Measurements from ENCODE around the gene IFIT2.

The IFIT2 gene

GRCh38 chr10:89308736-89309135 is 6.9 kb downstream of the IFIT2 start:
- H4K20me1 ChIP-seq (ENCODE audit: insufficient read depth, low read length), result no peaks in the 10 kb centered on the region
- H3F3A ChIP-seq (ENCODE audit: insufficient read depth, low read length), result no peaks in the 10 kb centered on the region
- peaks cover 32% of the 10 kb centered on the region for H3K27me3 ChIP-seq (replicated peaks; ENCODE audit: insufficient read depth, low read length)
- H3K79me2 ChIP-seq (ENCODE audit: low read length), result no peaks in the 10 kb centered on the region
- no peak overlapping the region for H3K4me3 ChIP-seq (ENCODE audit: low read length)
- no peaks in the 10 kb centered on the region for H3K9me2 ChIP-seq (replicated peaks; ENCODE audit: insufficient read depth, low read length)
- no peak overlapping the region for H2AFZ ChIP-seq (ENCODE audit: low read length)
- H3K4me1 ChIP-seq (ENCODE audit: low read length), result no peaks in the 10 kb centered on the region
- H3K36me3 ChIP-seq (replicated peaks; ENCODE audit: insufficient read depth, low read length), result no peaks in the 10 kb centered on the region
- TF ChIP-seq, protein P1, sequence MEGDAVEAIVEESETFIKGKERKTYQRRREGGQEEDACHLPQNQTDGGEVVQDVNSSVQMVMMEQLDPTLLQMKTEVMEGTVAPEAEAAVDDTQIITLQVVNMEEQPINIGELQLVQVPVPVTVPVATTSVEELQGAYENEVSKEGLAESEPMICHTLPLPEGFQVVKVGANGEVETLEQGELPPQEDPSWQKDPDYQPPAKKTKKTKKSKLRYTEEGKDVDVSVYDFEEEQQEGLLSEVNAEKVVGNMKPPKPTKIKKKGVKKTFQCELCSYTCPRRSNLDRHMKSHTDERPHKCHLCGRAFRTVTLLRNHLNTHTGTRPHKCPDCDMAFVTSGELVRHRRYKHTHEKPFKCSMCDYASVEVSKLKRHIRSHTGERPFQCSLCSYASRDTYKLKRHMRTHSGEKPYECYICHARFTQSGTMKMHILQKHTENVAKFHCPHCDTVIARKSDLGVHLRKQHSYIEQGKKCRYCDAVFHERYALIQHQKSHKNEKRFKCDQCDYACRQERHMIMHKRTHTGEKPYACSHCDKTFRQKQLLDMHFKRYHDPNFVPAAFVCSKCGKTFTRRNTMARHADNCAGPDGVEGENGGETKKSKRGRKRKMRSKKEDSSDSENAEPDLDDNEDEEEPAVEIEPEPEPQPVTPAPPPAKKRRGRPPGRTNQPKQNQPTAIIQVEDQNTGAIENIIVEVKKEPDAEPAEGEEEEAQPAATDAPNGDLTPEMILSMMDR (IDR thresholded peaks at IDR 0.05; ENCODE audit: low read length), result no peak
- no peak for TF ChIP-seq EZH2 (optimal IDR thresholded peaks at IDR 0.05; ENCODE audit: low read depth, low read length)
- TF ChIP-seq EZH2phosphoT487 (IDR thresholded peaks at IDR 0.05; ENCODE audit: low read length), result no peak
- no peak for DNase-seq
- no peak overlapping the region for H3K9ac ChIP-seq (ENCODE audit: low read length)
- H3K27ac ChIP-seq (ENCODE audit: low read length), result no peak overlapping the region
- no peaks in the 10 kb centered on the region for H3K9me3 ChIP-seq (replicated peaks; ENCODE audit: insufficient read depth, low read length)
- H3K4me2 ChIP-seq (ENCODE audit: low read depth, low read length), result no peak overlapping the region

DNA sequence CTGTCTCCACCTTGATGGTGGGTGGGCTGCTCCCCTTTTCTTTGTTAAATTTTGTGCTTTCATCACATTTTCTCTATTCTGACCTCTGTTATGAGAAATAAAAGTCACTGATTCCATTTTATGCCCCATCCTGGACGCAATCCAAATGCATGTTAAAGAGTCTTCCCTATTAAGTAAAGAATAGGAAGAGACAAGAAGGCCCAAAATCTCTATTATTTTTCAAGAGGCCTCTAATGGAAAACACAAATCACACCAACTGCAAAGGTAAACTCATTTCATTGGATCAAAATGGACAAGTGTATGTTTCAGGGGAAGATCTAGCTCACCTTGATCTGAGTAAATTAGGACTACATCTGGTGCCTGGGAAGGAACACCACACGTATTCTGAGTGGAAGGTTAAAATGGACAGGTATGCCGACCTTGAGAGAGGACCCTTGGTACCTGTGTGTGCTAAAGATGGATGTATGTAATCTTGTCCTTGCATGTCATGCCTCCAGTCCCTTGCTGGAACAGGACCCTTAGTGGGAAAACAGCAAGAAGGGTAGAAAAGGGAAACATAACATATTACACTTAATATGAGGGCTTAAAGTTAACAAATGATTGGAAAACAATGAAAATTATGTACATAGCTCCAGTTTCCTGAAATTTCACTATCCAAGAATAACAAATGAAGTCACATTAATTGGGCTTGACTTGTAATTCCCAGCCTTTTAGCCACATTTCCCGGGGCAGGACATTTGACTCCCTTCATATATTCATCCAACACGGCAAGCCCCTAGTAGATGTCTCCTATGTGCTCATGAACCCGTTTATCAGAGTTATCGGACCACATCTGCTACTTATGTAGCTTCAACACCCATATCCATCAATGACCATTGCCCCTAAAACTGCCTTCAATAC is 7.6 kb downstream of the IFIT2 start:
- no peaks in the 10 kb centered on the region for H3F3A ChIP-seq (ENCODE audit: insufficient read depth, low read length)
- no peaks in the 10 kb centered on the region for H3K9me3 ChIP-seq (replicated peaks; ENCODE audit: insufficient read depth, low read length)
- no peak overlapping the region for H3K4me3 ChIP-seq (ENCODE audit: low read length)
- H3K4me2 ChIP-seq (ENCODE audit: low read depth, low read length), result no peak overlapping the region
- H3K9me2 ChIP-seq (replicated peaks; ENCODE audit: insufficient read depth, low read length), result no peaks in the 10 kb centered on the region
- no peaks in the 10 kb centered on the region for H3K79me2 ChIP-seq (ENCODE audit: low read length)
- no peak overlapping the region for H2AFZ ChIP-seq (ENCODE audit: low read length)
- no peaks in the 10 kb centered on the region for H3K36me3 ChIP-seq (replicated peaks; ENCODE audit: insufficient read depth, low read length)
- H3K4me1 ChIP-seq (ENCODE audit: low read length), result no peaks in the 10 kb centered on the region
- H3K27ac ChIP-seq (ENCODE audit: low read length), result no peak overlapping the region
- peaks cover 26% of the 10 kb centered on the region for H3K27me3 ChIP-seq (replicated peaks; ENCODE audit: insufficient read depth, low read length)
- no peak for DNase-seq
- no peak overlapping the region for H3K9ac ChIP-seq (ENCODE audit: low read length)
- TF ChIP-seq, protein P1 (IDR thresholded peaks at IDR 0.05; ENCODE audit: low read length), result no peak
- TF ChIP-seq EZH2 (optimal IDR thresholded peaks at IDR 0.05; ENCODE audit: low read depth, low read length), result no peak
- no peak for TF ChIP-seq EZH2phosphoT487 (IDR thresholded peaks at IDR 0.05; ENCODE audit: low read length)
- H4K20me1 ChIP-seq (ENCODE audit: insufficient read depth, low read length), result no peaks in the 10 kb centered on the region

GRCh38 chr10:89310056-89310893 is 8.4 kb downstream of the IFIT2 start:
- H3K79me2 ChIP-seq (ENCODE audit: low read length), result no peaks in the 10 kb centered on the region
- no peak for DNase-seq
- no peaks in the 10 kb centered on the region for H3K36me3 ChIP-seq (replicated peaks; ENCODE audit: insufficient read depth, low read length)
- H3K4me2 ChIP-seq (ENCODE audit: low read depth, low read length), result no peak overlapping the region
- no peaks in the 10 kb centered on the region for H3K9me3 ChIP-seq (replicated peaks; ENCODE audit: insufficient read depth, low read length)
- no peak overlapping the region for H3K27ac ChIP-seq (ENCODE audit: low read length)
- H3K9me2 ChIP-seq (replicated peaks; ENCODE audit: insufficient read depth, low read length), result no peaks in the 10 kb centered on the region
- no peaks in the 10 kb centered on the region for H3F3A ChIP-seq (ENCODE audit: insufficient read depth, low read length)
- no peak overlapping the region for H3K9ac ChIP-seq (ENCODE audit: low read length)
- H3K4me3 ChIP-seq (ENCODE audit: low read length), result no peak overlapping the region
- H3K27me3 ChIP-seq (replicated peaks; ENCODE audit: insufficient read depth, low read length), result peaks cover 17% of the 10 kb centered on the region
- H2AFZ ChIP-seq (ENCODE audit: low read length), result no peak overlapping the region
- no peaks in the 10 kb centered on the region for H4K20me1 ChIP-seq (ENCODE audit: insufficient read depth, low read length)
- TF ChIP-seq EZH2 (optimal IDR thresholded peaks at IDR 0.05; ENCODE audit: low read depth, low read length), result no peak
- H3K4me1 ChIP-seq (ENCODE audit: low read length), result no peaks in the 10 kb centered on the region
